HG03139 (cell line): Measurements from ENCODE around the gene ONECUT3.

Experiments used
- ATAC-seq: cut with Tn5 transposase; IDR thresholded peaks from one replicate; pipeline ENCODE4 v1.9.1; 2021; ENCODE audit not compliant: unreplicated experiment

The ONECUT3 gene

DNA sequence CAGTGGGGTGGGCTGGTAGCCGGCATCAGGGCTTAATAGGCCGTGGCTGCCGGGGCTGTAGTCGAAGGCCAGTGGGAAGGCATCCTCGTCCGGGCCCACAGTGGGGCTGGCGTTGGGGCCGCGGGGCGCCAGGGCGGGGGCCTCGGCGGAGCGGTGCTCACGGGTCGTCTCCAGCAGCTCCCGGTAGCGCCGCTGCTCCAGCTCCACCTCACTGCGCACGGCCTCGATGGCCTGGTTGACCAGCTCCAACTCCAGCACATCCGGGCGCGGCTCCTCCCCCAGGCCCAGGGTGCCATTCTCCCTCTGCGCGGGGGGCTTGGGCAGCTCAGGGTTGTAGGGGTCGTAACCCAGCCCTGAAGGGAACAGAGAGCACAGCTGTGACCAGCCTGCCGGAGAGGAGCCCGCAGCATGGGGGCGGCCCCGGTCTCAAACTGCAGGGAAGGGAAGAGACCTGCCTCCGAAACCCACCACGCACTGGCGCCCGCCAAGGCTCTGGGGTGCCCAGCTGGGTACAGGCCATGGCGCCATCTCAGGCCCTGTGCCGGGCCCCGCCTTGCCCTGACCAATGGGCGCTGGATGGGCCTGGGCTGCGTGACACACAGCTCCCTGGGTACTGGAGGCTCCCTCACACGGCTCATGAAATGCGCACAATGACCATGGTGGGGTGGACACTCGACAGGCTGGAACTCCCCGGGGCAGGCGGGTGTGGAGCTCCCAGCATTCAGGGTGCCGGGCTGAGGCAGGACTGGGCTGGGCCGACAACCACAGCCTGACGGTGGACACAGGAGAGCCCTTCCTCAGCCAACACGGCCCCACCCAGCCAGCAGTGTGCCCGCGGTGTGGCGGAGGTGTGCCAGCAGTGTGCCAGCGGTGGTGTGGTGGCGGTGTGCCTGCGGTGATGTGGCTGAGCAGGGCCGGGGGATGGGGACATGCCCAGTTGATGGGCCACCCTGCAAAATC is 75.3 kb downstream of the ONECUT3 start:
- ATAC-seq = no peak

DNA sequence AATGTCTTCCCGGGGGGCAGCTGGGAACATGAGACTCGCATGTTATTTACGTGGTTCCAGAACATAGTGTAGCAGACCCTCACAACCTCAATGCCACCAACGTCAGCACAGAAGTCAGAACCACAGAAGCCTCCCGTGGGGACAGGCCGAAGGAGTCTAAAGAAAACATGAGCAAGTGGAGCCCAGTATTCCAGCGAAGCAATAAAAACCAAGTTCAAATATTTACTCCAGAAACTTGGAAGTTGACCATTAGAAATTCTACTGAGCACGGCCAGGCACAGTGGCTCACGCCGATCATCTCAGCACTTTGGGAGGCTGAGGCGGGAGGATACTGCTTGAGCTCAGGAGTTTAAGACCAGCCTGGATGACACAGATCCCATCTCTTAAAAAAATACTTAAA is 76.7 kb downstream of the ONECUT3 start:
- no peak for ATAC-seq

DNA sequence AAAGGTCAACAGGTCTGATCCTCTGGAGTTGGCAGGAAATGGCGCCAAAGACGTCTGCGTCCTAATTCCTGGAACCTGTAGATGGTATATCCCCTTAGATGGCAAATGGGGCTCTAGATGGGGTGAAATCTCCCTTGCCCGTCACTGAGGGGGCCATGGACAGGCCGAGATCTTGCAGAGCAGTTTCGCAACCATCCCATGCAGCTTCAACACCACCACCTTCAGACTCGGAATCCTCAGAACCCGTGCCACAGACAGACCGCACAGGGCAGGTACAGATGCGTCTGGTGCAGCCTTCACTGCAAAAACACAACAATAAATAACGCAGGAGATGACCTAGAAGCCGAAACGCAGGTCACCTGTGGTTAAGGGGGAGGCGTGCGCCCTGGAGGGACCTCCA is 77.3 kb downstream of the ONECUT3 start:
- ATAC-seq = no peak
